ENCODE data around the gene HNRNPC. TPM values are rescaled to one million over a fixed set of nuclear protein-coding genes. Genes with fewer than 3 reads are reported as not detected.

Gene HNRNPC
- total and polyA plus RNA-seq, 2 of the 8 experiments (the other 6 are each of a cell fraction or from before 2014, with no cell fraction given): 781 to 1,207 TPM

DNA sequence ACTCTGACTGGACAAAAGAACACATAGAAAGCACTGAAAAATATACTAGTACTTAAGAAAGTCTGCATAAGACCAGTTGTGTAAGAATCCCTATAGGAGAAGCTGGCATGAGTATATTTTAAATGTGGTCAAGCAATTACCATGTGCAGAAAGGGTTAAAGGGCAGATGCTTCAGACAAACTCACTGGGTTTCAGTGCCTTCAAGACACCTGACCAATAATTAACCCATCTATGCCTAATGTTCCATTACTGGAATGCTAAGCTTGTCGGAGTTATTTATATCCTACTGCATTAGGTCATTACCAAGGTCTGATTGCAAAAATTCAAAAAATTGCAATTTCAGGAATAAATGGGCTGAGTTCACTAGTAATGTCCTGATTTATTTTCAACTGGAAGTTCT is 41.3 kb downstream of the HNRNPC start:
- Histone ChIP-seq H3K4me1 (replicated peaks in 1 of 4; ENCODE audit: control insufficient read depth in 3 of 4, insufficient read depth in 4 of 4, low read length in 3 of 4) (no peaks in the 10 kb centered on the region), H3K9me3 (ENCODE audit: insufficient read depth in 2 of 2, low read depth in 1 of 2, low read length in 1 of 2) (no peaks in the 10 kb centered on the region), H3K23me2 (ENCODE audit: low read depth, low read length) (no peaks in the 10 kb centered on the region), H2BK120ac (replicated peaks; ENCODE audit: low read depth, low read length) (no peak overlapping the region), H4K91ac (replicated peaks; ENCODE audit: insufficient read length, low read length) (no peak overlapping the region), H3K79me1 (ENCODE audit: low read depth, low read length) (peaks cover 2% of the 10 kb centered on the region; the same call in 1 of the 2 replicates), H3K4ac (replicated peaks; ENCODE audit: insufficient read length, low read depth, low read length) (no peak overlapping the region), H3K36me3 (ENCODE audit: control insufficient read depth in 2 of 4, insufficient read depth in 4 of 4, low read length in 3 of 4) (peaks cover 32 to 97% (median 73%) of the 10 kb centered on the region in 4 experiments), H2BK20ac (ENCODE audit: low read length) (no peak overlapping the region), H2BK12ac (ENCODE audit: low read depth, low read length) (no peak overlapping the region), H4K8ac (ENCODE audit: extremely low read depth, insufficient read depth, low read length) (no peak overlapping the region), H2BK15ac (ENCODE audit: low read length) (no peak overlapping the region), H3K79me2 (ENCODE audit: control insufficient read depth in 1 of 2, insufficient read depth in 2 of 2, low read length in 2 of 2) (peaks cover 5 to 100% of the 10 kb centered on the region in 2 experiments; a peak in 3 of 4 replicates), H3K27me3 (replicated peaks in 1 of 4; ENCODE audit: control insufficient read depth in 3 of 4, extremely low read depth in 1 of 4, insufficient read depth in 3 of 4, low read length in 3 of 4) (no peaks in the 10 kb centered on the region), H4K20me1 (replicated peaks in 1 of 2; ENCODE audit: control insufficient read depth in 1 of 2, insufficient read depth in 2 of 2, low read length in 2 of 2) (peaks cover 21 to 34% of the 10 kb centered on the region in 2 experiments), H3K23ac (ENCODE audit: insufficient read length) (no peak overlapping the region), H4K5ac (ENCODE audit: insufficient read length, low read depth, low read length) (no peak overlapping the region), H3K18ac (ENCODE audit: extremely low read depth, low read length) (no peak overlapping the region), H3K9ac (replicated peaks in 1 of 4; ENCODE audit: extremely low read depth in 1 of 4, low read depth in 3 of 4, low read length in 3 of 4) (no peak overlapping the region), H3K27ac (ENCODE audit: low read depth, low read length) (no peak overlapping the region), H3K56ac (replicated peaks; ENCODE audit: insufficient read length, low read depth, low read length) (no peak overlapping the region), H2AFZ (ENCODE audit: low read length) (no peak overlapping the region), H3K14ac (ENCODE audit: insufficient read length) (no peak overlapping the region), H2AK5ac (ENCODE audit: low read depth, low read length) (no peak overlapping the region), H3K4me2 (ENCODE audit: insufficient read depth in 1 of 2, low read depth in 2 of 2, low read length in 2 of 2) (no peak overlapping the region), H3K4me3 (ENCODE audit: extremely low read depth in 1 of 4, insufficient read depth in 2 of 4, low read depth in 3 of 4, low read length in 4 of 4) (no peak overlapping the region), H2BK5ac (ENCODE audit: low read depth, low read length) (no peak overlapping the region)
- ChIA-PET POLR2A (ENCODE audit: partially characterized antibody) (interaction anchor here (0.7 to 3.8 kb wide), 11 partner anchors 8 to 108 kb away, joined by 3 to 21 read pairs (median 5); no protein-coding TSS in a partner anchor), CTCF (ENCODE audit: partially characterized antibody) (no interaction called here)
- 96% methylated on average over 1 of the region's 1 CpG; no CpG with 5 or more reads in 1 of the 2 experiments for WGBS, 2 experiments (ENCODE audit: extremely low coverage in 1 of 2, insufficient coverage in 1 of 2, insufficient read length in 1 of 2, insufficient replicate concordance in 2 of 2, low coverage in 1 of 2, low lambda C conversion rate in 2 of 2, missing lambda C conversion rate in 1 of 2)
- DNase-seq (ENCODE audit: low read depth in 1 of 2, low spot score in 2 of 2) (no peak), FAIRE-seq (no peak)
- TF ChIP-seq CREB1 (IDR thresholded peaks at IDR 0.05): no peak
- no peak for TF ChIP-seq EP300 (IDR thresholded peaks at IDR 0.05; ENCODE audit: borderline replicate concordance in 1 of 2, low read depth in 2 of 2, low read length in 2 of 2)
- TF ChIP-seq RFX5 (IDR thresholded peaks at IDR 0.05; ENCODE audit: borderline replicate concordance, low read depth, low read length): no peak
- no peak for TF ChIP-seq CEBPB (IDR thresholded peaks at IDR 0.05; ENCODE audit: low read depth, low read length)
- TF ChIP-seq POU5F1 (IDR thresholded peaks at IDR 0.05; ENCODE audit: low read depth, low read length): no peak
- TF ChIP-seq POLR2A (IDR thresholded peaks at IDR 0.05; ENCODE audit: control extremely low read depth in 1 of 2, low read depth in 2 of 2, low read length in 2 of 2): no peak
- TF ChIP-seq SUZ12 (IDR thresholded peaks at IDR 0.05; ENCODE audit: low read length): no peak
- no peak for TF ChIP-seq SRF (IDR thresholded peaks at IDR 0.05; ENCODE audit: low read depth, low read length)
- no peak for TF ChIP-seq SP4 (IDR thresholded peaks at IDR 0.05; ENCODE audit: low read length)

Data from H1 (cell line).